SK-N-SH (cell line): Measurements from ENCODE around the gene CCNI2. TPM values are rescaled to one million over a fixed set of nuclear protein-coding genes. Genes with fewer than 3 reads are reported as not detected.

ENCODE experiments used
- CTCF ChIA-PET: fragments of 300-600, 350-600 bp; formaldehyde crosslinking; extraction: SDS; loops from one replicate; lab custom pipeline; 2021; lab: Yijun Ruan, JAX
- POLR2A ChIA-PET: fragments of 350-600 bp; sonication (Branson Sonifier 250); formaldehyde crosslinking; extraction: SDS; loops from one replicate; lab custom pipeline; 2020; ENCODE audit warnings: antibody characterized with exemption, inconsistent platforms; lab: Yijun Ruan, JAX
- DNase-seq: peaks from one replicate; pipeline ENCODE4 v3.0.0; 2012
- H2AFZ ChIP-seq: fragments of 200-600 bp; sonication (generic); 2 replicates; pipeline ENCODE4 v1.8.1; 2016; ENCODE audit warnings: antibody characterized with exemption, mild to moderate bottlenecking, low read depth
- H3F3A ChIP-seq: fragments of 200-600 bp; sonication (generic); replicated peaks from 2 replicates; pipeline ENCODE3; 2016; ENCODE audit warnings: antibody characterized with exemption, mild to moderate bottlenecking; ENCODE audit not compliant: insufficient read depth
- H3K27ac ChIP-seq, 2 experiments: fragments of 200-500 bp in 1 of 2; fragments of 200-600 bp in 1 of 2; sonication (Bioruptor generic) in 1 of 2; sonication (generic), shearing (Covaris generic) in 1 of 2; 2 replicates each; pipeline versions ENCODE4 v1.5.1 to v1.6.1; 2014 to 2016; ENCODE audit warnings: low read depth in 2 of 2, inconsistent platforms in 1 of 2, low read length in 1 of 2, mild to moderate bottlenecking in 1 of 2, mixed read lengths in 1 of 2
- H3K27me3 ChIP-seq: fragments of 200-600 bp; sonication (generic), shearing (Covaris generic); 2 replicates; pipeline ENCODE4 v1.6.1; 2016; ENCODE audit warnings: mixed run types; ENCODE audit not compliant: insufficient read depth
- H3K36me3 ChIP-seq, 2 experiments: fragments of 200-500 bp in 1 of 2; fragments of 200-600 bp in 1 of 2; sonication (Bioruptor generic) in 1 of 2; sonication (generic) in 1 of 2; replicated peaks in 1 of 2; 2 replicates each; pipeline versions ENCODE3 to v1.5.1; 2014 to 2016; ENCODE audit warnings: low read length in 1 of 2, mild to moderate bottlenecking in 1 of 2; ENCODE audit not compliant: insufficient read depth in 2 of 2, control insufficient read depth in 1 of 2
- H3K4me1 ChIP-seq, 2 experiments: fragments of 200-500 bp in 1 of 2; fragments of 200-600 bp in 1 of 2; sonication (Bioruptor generic) in 1 of 2; sonication (generic), shearing (Covaris generic) in 1 of 2; 2 replicates each; pipeline versions ENCODE4 v1.5.1 to v1.6.1; 2014 to 2016; ENCODE audit warnings: low read depth in 1 of 2, low read length in 1 of 2, mixed run types in 1 of 2; ENCODE audit not compliant: insufficient read depth in 2 of 2, control insufficient read depth in 1 of 2
- H3K4me2 ChIP-seq: fragments of 200-600 bp; sonication (generic), shearing (Covaris generic); 2 replicates; pipeline ENCODE4 v1.6.1; 2017; ENCODE audit warnings: mixed run types
- H3K4me3 ChIP-seq, 2 experiments: fragments of 200-500 bp in 1 of 2; fragments of 200-600 bp in 1 of 2; sonication (Bioruptor generic) in 1 of 2; sonication (generic), shearing (Covaris generic) in 1 of 2; 2 replicates each; pipeline versions ENCODE4 v1.5.1 to v1.8.1; 2014 to 2016; ENCODE audit warnings: low read depth in 2 of 2, inconsistent platforms in 1 of 2, low read length in 1 of 2, mild to moderate bottlenecking in 1 of 2, mixed read lengths in 1 of 2, moderate library complexity in 1 of 2
- H3K79me2 ChIP-seq: fragments of 200-600 bp; sonication (generic); 2 replicates; pipeline ENCODE4 v1.8.1; 2017; ENCODE audit warnings: mild to moderate bottlenecking; ENCODE audit not compliant: insufficient read depth
- H3K9ac ChIP-seq: fragments of 200-600 bp; sonication (generic); 2 replicates; pipeline ENCODE4 v1.6.1; 2017; ENCODE audit warnings: mixed run types
- H3K9me2 ChIP-seq: fragments of 200-600 bp; sonication (generic); 2 replicates; pipeline ENCODE4 v1.6.1; 2017; ENCODE audit warnings: mixed run types
- H3K9me3 ChIP-seq: fragments of 200-600 bp; sonication (generic); 2 replicates; pipeline ENCODE4 v1.6.1; 2017; ENCODE audit warnings: mixed run types, mild to moderate bottlenecking, moderate library complexity
- H4K20me1 ChIP-seq: fragments of 200-600 bp; sonication (generic); 2 replicates; pipeline ENCODE4 v1.6.1; 2017; ENCODE audit warnings: mild to moderate bottlenecking, mixed run types; ENCODE audit not compliant: insufficient read depth
- CTCF ChIP-seq: fragments of 200-600 bp; sonication (generic); IDR thresholded peaks from 2 replicates; pipeline ENCODE4 v1.6.1; 2017; ENCODE audit warnings: antibody characterized with exemption, mild to moderate bottlenecking, moderate library complexity
- EP300 ChIP-seq, 2 experiments: IDR thresholded peaks; 2 replicates each; pipeline versions ENCODE4 v1.4.0 to v1.6.1; 2012; ENCODE audit warnings: borderline replicate concordance in 1 of 2, low read depth in 1 of 2, low read length in 1 of 2
- EZH2phosphoT487 ChIP-seq: fragments of 200-600 bp; sonication (generic); IDR thresholded peaks from 2 replicates; pipeline ENCODE4 v1.6.1; 2017; ENCODE audit warnings: low read depth, mixed run types, mild to moderate bottlenecking, antibody characterized with exemption, moderate library complexity, borderline replicate concordance
- FOSL2 ChIP-seq: IDR thresholded peaks from 2 replicates; pipeline ENCODE4 v1.4.0; 2012; ENCODE audit warnings: low read depth, mild to moderate bottlenecking, moderate library complexity, borderline replicate concordance
- FOXJ3 ChIP-seq: sonication (generic); formaldehyde crosslinking; IDR thresholded peaks from 2 replicates; pipeline ENCODE4 v1.5.1; 2020; ENCODE audit warnings: mild to moderate bottlenecking, missing genetic modification reagents
- FOXM1 ChIP-seq: IDR thresholded peaks from 2 replicates; pipeline ENCODE4 v1.4.0; 2012; ENCODE audit warnings: low read depth, mild to moderate bottlenecking
- GABPA ChIP-seq: IDR thresholded peaks from 2 replicates; pipeline ENCODE4 v1.4.0; 2012; ENCODE audit warnings: low read depth, mild to moderate bottlenecking
- GATA2 ChIP-seq: sonication (generic); formaldehyde crosslinking; IDR thresholded peaks from 2 replicates; pipeline ENCODE4 v1.5.0; 2020; ENCODE audit warnings: mild to moderate bottlenecking, missing genetic modification reagents
- JUND ChIP-seq: IDR thresholded peaks from 2 replicates; pipeline ENCODE4 v1.4.0; 2012
- MAX ChIP-seq: IDR thresholded peaks from 2 replicates; pipeline ENCODE4 v1.4.0; 2012; ENCODE audit warnings: low read depth
- NFIC ChIP-seq: IDR thresholded peaks from 2 replicates; pipeline ENCODE4 v1.4.0; 2012; ENCODE audit warnings: borderline replicate concordance
- RAD21 ChIP-seq: IDR thresholded peaks from 2 replicates; pipeline ENCODE4 v1.6.1; 2012; ENCODE audit warnings: mild to moderate bottlenecking, low read length
- RFX5 ChIP-seq: IDR thresholded peaks from 2 replicates; pipeline ENCODE4 v1.6.1; 2012; ENCODE audit warnings: mild to moderate bottlenecking, improper control_type of control experiment, low read length
- RXRA ChIP-seq: IDR thresholded peaks from 2 replicates; pipeline ENCODE4 v1.4.0; 2012; ENCODE audit warnings: low read depth, mild to moderate bottlenecking, borderline replicate concordance
- SIN3A ChIP-seq: IDR thresholded peaks from 2 replicates; pipeline ENCODE4 v1.6.1; 2012; ENCODE audit warnings: low read depth, mild to moderate bottlenecking, low read length, moderate library complexity, borderline replicate concordance
- SMC3 ChIP-seq: IDR thresholded peaks from 2 replicates; pipeline ENCODE4 v1.6.1; 2012; ENCODE audit warnings: low read depth, low read length, improper control_type of control experiment
- TAF1 ChIP-seq: IDR thresholded peaks from 2 replicates; pipeline ENCODE4 v1.6.1; 2012; ENCODE audit warnings: low read depth, mild to moderate bottlenecking, low read length, moderate library complexity, borderline replicate concordance
- TCF12 ChIP-seq: IDR thresholded peaks from 2 replicates; pipeline ENCODE4 v1.4.0; 2012
- TEAD4 ChIP-seq: IDR thresholded peaks from 2 replicates; pipeline ENCODE4 v1.4.0; 2012; ENCODE audit warnings: mild to moderate bottlenecking, borderline replicate concordance; ENCODE audit not compliant: insufficient read depth
- USF2 ChIP-seq: fragments of 150-350 bp; IDR thresholded peaks from 2 replicates; pipeline ENCODE4 v1.6.1; 2017; ENCODE audit warnings: antibody characterized with exemption, low read length, low read depth, borderline replicate concordance
- WGBS: methylation state at CpG from one replicate; pipeline ENCODE4 v1.1.6; 2017; ENCODE audit warnings: low lambda C conversion rate; 5-methylcytosine and 5-hydroxymethylcytosine counted together
- polyA plus RNA-seq, 3 experiments: library from polyadenylated mRNA; depleted of rRNA; stranded (reverse); fragments of >200 nt; gene quantifications; 2 replicates each; pipeline ENCODE4 v1.2.3, GENCODE V29; 2012
- TF ChIP-seq, protein P1 (sequence below): IDR thresholded peaks from 2 replicates; pipeline ENCODE4; 2012
- TF ChIP-seq, protein P2 (sequence below): IDR thresholded peaks from 2 replicates; pipeline ENCODE4 v1.4.0; 2012; ENCODE audit warnings: low read depth, borderline replicate concordance

CCNI2 gene
- polyA plus RNA-seq, 1 of the 3 experiments (the other 2 are of a cell fraction) = 0.05 TPM

GRCh38 chr5:132733499-132734148 is 13.6 kb upstream of the CCNI2 start:
- H3K9ac ChIP-seq = no peak overlapping the region
- no peak for DNase-seq
- no peaks in the 10 kb centered on the region for H3F3A ChIP-seq
- peaks cover 5% of the 10 kb centered on the region for H4K20me1 ChIP-seq
- H3K9me3 ChIP-seq = no peaks in the 10 kb centered on the region
- peaks cover 3 to 6% of the 10 kb centered on the region in 2 experiments; a peak in 2 of 4 replicates for H3K4me1 ChIP-seq
- peaks cover 57% of the 10 kb centered on the region for H3K79me2 ChIP-seq
- ChIA-PET POLR2A (no interaction called here), CTCF (interaction anchor here (0.6 to 3.1 kb wide), 4 partner anchors 18 to 1835 kb away, joined by 3 to 11 read pairs (median 6); no protein-coding TSS in a partner anchor)
- peaks cover 10 to 13% of the 10 kb centered on the region in 2 experiments for H3K36me3 ChIP-seq
- H2AFZ ChIP-seq = no peak overlapping the region
- no peaks in the 10 kb centered on the region for H3K9me2 ChIP-seq
- no peaks in the 10 kb centered on the region for H3K27me3 ChIP-seq
- H3K4me3 ChIP-seq = no peak overlapping the region
- no peak overlapping the region for H3K27ac ChIP-seq
- 59% methylated on average over 2 of the region's 2 CpGs for WGBS
- no peak overlapping the region for H3K4me2 ChIP-seq
- TF ChIP-seq RAD21 (no peak), FOSL2 (no peak), CTCF (no peak), USF2 (no peak)
- TF ChIP-seq, protein P1, sequence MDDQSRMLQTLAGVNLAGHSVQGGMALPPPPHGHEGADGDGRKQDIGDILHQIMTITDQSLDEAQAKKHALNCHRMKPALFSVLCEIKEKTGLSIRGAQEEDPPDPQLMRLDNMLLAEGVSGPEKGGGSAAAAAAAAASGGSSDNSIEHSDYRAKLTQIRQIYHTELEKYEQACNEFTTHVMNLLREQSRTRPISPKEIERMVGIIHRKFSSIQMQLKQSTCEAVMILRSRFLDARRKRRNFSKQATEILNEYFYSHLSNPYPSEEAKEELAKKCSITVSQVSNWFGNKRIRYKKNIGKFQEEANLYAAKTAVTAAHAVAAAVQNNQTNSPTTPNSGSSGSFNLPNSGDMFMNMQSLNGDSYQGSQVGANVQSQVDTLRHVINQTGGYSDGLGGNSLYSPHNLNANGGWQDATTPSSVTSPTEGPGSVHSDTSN = no peak
- TF ChIP-seq, protein P2, sequence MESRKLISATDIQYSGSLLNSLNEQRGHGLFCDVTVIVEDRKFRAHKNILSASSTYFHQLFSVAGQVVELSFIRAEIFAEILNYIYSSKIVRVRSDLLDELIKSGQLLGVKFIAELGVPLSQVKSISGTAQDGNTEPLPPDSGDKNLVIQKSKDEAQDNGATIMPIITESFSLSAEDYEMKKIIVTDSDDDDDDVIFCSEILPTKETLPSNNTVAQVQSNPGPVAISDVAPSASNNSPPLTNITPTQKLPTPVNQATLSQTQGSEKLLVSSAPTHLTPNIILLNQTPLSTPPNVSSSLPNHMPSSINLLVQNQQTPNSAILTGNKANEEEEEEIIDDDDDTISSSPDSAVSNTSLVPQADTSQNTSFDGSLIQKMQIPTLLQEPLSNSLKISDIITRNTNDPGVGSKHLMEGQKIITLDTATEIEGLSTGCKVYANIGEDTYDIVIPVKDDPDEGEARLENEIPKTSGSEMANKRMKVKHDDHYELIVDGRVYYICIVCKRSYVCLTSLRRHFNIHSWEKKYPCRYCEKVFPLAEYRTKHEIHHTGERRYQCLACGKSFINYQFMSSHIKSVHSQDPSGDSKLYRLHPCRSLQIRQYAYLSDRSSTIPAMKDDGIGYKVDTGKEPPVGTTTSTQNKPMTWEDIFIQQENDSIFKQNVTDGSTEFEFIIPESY = no peak

DNA sequence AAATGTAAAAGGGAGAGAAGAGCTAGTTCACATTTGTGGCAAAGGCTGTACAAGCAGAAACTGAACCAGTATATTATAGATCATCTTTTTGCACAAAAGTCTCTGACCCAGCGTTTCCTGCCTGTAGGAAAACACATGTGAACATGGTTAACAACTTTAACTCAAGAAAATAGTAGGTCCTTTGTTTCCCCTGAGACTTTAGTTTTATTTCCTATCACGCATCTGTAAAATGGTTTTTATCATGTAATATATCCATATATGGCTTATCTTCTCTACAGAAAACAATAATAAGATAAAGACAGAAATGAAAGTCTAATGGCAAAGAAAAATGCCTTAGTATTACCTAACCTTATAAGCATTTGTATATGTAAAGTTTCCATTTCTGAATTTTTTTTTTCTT is 12.5 kb upstream of the CCNI2 start:
- Histone ChIP-seq H4K20me1 (peaks cover 5% of the 10 kb centered on the region), H3K9me2 (no peaks in the 10 kb centered on the region), H3K27me3 (no peaks in the 10 kb centered on the region), H3K36me3 (peaks cover 10 to 13% of the 10 kb centered on the region in 2 experiments), H3K4me1 (peaks cover 3 to 6% of the 10 kb centered on the region in 2 experiments; a peak in 2 of 4 replicates), H3K4me3 (no peak overlapping the region), H3K9me3 (no peaks in the 10 kb centered on the region), H3K27ac (no peak overlapping the region), H3F3A (no peaks in the 10 kb centered on the region), H3K4me2 (no peak overlapping the region), H3K79me2 (peaks cover 50% of the 10 kb centered on the region), H2AFZ (no peak overlapping the region), H3K9ac (no peak overlapping the region)
- ChIA-PET POLR2A (no interaction called here), CTCF (interaction anchor here (1.5 to 3.1 kb wide), 3 partner anchors 19 to 208 kb away, joined by 4 to 11 read pairs (median 9); no protein-coding TSS in a partner anchor)
- no peak for DNase-seq
- 92% methylated on average over 2 of the region's 2 CpGs for WGBS
- TF ChIP-seq GABPA (no peak), RAD21 (no peak), GATA2 (CRISPR knock-in tag) (no peak), NFIC (no peak), RXRA (no peak), TEAD4 (no peak), TCF12 (no peak), EP300 (IDR thresholded peaks at IDR 0.05; ENCODE audit: borderline replicate concordance in 1 of 2, low read depth in 1 of 2, low read length in 1 of 2) (no peak), TAF1 (no peak), JUND (no peak), FOXM1 (no peak), SIN3A (no peak), FOXJ3 (CRISPR knock-in tag) (no peak), RFX5 (no peak), MAX (no peak), EZH2phosphoT487 (no peak), SMC3 (no peak)
